GM10266 (cell line): Measurements from ENCODE around the gene PKP1.

ENCODE experiments used
- DNase-seq: peaks from one replicate; pipeline ENCODE4 v3.0.0; 2012; ENCODE audit errors: extremely low spot score
- TF ChIP-seq, protein P1 (sequence below): IDR thresholded peaks from 2 replicates; pipeline ENCODE4 v1.5.1; 2012; ENCODE audit warnings: mild to moderate bottlenecking, low read depth; ENCODE audit not compliant: control insufficient read depth, insufficient read depth; ENCODE audit errors: missing control alignments

PKP1 gene

DNA sequence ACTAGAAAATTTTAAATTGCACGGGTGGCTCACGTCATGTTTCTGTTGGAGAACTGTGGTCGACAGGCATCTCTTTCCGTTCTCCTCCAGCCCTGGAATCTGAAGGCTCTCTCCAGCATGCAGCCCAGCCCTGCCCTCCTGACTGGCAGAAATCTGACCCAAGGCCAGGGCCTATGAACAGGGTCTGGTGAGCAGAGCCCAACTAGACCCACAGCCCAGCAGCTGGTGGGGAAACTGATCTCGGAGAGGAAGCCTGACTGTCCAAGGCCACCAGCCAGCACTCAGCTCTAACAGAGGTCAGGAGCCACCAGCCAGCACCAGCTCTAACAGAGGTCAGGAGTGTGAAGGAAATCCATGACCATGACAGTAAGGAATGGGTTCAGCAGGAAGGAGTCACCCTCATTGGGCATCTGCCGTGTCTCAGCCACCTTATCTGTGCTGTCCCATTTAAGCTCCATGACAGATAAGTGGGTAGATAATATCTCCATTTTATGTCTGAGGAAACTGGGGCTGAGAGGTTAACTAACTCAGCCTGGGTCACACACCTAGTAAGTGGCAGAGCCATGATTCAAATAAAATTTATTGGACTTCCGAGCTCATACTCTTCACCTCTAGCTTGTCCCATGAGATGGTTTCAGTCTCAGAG, 20.2 kb upstream of the PKP1 start:
- DNase-seq = no peak

DNA sequence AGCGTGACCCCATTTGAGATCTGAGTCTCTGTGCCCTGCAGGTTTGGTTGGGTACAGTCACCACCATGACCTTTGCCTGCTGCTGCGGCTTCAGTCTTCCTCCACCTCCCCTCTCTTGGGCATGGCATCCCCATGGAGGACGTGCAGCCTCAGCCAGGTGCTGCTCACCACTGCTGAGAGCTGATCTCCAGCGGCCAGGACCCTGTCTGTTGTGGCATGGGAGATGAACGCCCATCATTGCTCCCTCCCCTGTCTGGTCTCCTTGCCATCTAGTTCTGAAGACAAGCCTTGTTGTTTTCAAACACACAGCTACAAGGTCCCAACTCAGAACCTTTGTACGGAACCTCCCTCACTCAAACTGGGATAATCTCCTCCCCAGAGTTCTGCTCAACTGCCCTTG, 19.2 kb upstream of the PKP1 start:
- DNase-seq = no peak
- TF ChIP-seq, protein P1, sequence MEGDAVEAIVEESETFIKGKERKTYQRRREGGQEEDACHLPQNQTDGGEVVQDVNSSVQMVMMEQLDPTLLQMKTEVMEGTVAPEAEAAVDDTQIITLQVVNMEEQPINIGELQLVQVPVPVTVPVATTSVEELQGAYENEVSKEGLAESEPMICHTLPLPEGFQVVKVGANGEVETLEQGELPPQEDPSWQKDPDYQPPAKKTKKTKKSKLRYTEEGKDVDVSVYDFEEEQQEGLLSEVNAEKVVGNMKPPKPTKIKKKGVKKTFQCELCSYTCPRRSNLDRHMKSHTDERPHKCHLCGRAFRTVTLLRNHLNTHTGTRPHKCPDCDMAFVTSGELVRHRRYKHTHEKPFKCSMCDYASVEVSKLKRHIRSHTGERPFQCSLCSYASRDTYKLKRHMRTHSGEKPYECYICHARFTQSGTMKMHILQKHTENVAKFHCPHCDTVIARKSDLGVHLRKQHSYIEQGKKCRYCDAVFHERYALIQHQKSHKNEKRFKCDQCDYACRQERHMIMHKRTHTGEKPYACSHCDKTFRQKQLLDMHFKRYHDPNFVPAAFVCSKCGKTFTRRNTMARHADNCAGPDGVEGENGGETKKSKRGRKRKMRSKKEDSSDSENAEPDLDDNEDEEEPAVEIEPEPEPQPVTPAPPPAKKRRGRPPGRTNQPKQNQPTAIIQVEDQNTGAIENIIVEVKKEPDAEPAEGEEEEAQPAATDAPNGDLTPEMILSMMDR = no peak

More for the DNA sequence above, 20.2 kb upstream of the PKP1 start:
- TF ChIP-seq, protein P1 = no peak

DNA sequence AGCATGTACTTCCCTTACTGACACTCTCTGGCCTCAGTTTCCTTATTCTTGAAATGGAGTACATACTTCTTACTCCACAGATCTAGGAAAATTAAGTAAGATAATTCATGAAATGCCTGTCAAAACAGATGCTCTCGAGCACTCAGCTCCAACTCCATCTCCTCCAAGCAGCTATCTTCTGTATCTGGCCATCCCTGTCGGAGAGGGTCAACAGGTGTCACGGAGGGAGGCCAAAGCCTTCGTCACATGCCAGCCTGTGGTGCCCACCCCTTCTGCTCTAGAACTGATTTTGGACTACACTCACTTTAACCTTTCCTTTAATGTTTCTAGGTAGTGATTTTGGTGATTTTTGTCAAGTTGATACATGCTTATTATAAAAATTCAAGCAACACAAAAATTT, 18.8 kb upstream of the PKP1 start:
- DNase-seq = no peak
- TF ChIP-seq, protein P1 = no peak

DNA sequence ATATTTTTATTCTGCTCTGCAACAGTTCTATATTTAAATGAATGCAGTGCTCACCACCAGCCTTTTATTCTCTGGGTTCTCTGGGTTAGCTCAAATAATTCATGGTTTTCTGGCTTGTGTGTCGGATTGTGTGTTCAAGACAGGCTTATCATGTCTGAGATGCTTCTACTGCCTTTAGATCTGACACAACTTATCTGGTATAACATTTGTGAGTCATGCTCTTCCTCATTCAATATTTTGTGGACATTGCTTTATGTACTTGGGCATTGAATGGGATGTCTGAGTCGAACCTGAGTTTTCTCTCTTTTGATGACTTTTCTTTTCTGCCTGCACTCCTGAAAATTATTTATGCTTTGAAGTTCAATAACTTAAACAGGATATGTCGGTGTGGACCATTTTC, 17.6 kb upstream of the PKP1 start:
- TF ChIP-seq, protein P1 = no peak
- DNase-seq = no peak

DNA sequence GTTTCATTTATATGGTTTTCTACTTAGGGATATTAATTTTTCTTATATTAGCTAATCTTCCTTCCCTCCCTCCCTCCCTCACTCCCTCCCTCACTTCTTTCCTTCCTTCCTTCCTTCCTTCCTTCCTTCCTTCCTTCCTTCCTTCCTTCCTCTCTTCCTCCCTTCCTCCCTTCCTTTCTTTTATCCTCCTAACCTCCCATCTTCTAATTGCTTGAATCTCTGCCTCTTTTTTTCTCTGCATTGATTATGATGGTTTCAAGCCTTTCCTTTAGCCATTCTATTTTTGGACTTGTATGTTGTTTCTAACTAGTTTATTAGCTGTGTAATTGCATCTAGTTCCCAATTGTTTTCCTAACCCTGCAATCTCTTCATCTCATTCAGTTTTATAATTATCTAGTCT, 17.0 kb upstream of the PKP1 start:
- DNase-seq = no peak
- TF ChIP-seq, protein P1 = no peak

DNA sequence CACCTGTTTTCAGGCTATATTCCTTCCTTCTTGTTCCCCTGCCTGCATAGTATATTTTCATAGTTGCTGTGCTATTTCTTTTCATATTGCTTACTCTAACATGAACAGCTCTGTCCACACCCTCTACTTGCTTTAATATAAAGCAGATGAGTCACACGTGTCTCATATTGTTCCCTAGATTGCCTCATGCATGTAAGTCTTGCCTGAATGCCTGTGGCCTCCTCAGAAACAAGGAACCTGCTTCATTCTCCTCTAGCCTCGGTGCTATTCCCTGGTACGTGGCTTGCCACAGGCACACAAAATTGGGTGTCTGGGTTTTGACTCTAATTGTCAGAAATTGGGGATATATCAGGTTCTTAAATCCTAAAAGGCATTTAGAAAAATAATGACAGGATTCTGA, 16.5 kb upstream of the PKP1 start:
- no peak for DNase-seq
- TF ChIP-seq, protein P1 = no peak

DNA sequence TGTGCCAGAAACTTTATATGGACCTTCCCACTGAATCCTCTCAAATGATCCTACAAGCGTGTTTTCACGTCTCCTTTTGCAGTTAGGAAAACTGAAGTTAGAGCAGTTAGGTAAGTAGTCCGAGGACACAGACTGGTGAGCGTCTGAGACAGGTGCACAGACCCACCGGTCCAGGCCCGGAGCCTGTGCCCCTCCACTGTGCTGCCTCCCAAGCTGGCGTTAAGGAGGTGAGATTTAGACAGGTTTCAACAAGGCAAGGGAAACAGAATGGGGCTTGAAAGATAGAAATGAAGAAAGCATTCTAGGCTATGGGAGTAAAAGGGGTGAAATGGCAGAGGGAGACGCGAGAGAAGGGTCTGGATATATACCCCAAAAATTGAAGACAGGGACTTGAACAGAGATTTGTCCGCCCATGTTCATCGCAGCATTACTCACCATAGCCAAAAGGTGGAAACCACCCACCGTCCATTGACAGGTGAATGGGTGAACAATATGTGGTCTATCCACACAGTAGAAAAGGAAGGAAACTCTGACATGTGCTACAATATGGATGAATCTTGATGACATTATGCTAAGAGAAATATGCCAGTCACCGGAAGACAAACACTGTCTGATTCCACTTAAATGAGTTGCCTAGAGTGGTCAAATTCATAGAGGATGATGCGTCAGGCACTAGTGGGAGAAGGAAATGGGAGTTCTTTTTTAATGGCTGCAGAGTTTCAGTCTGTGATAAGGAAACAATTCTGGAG, 15.7 kb upstream of the PKP1 start:
- TF ChIP-seq, protein P1 = no peak
- DNase-seq = no peak
